GM21619 (cell line): ENCODE measurements around the gene ABCA4.

Experiments used
- ATAC-seq: cut with Tn5 transposase; IDR thresholded peaks from one replicate; pipeline ENCODE4 v1.9.1; 2021; ENCODE audit not compliant: unreplicated experiment

Gene ABCA4

GRCh38 chr1:93988634-93989350, 132.2 kb downstream of the ABCA4 start:
- ATAC-seq, result no peak

GRCh38 chr1:93981274-93981667, 139.7 kb downstream of the ABCA4 start:
- no peak for ATAC-seq

GRCh38 chr1:93980320-93981273, 140.4 kb downstream of the ABCA4 start:
- no peak for ATAC-seq

GRCh38 chr1:93979718-93980319, 141.1 kb downstream of the ABCA4 start:
- no peak for ATAC-seq

GRCh38 chr1:93979040-93979717, 141.8 kb downstream of the ABCA4 start:
- no peak for ATAC-seq

GRCh38 chr1:93977598-93977945, 143.4 kb downstream of the ABCA4 start:
- ATAC-seq, result no peak

- ATAC-seq, result no peak
These were observed 144.0 kb downstream of the ABCA4 start for GRCh38 chr1:93976711-93977597.

GRCh38 chr1:93976291-93976690, 144.7 kb downstream of the ABCA4 start:
- ATAC-seq, result no peak

- no peak for ATAC-seq
These were observed 148.6 kb downstream of the ABCA4 start for GRCh38 chr1:93972341-93972740.

GRCh38 chr1:93969887-93970286, 151.1 kb downstream of the ABCA4 start:
- no peak for ATAC-seq

- no peak for ATAC-seq
These were observed 151.6 kb downstream of the ABCA4 start for GRCh38 chr1:93969371-93969770.

- no peak for ATAC-seq
These were observed 153.6 kb downstream of the ABCA4 start for GRCh38 chr1:93967306-93967705.

GRCh38 chr1:93965888-93966287, 155.1 kb downstream of the ABCA4 start:
- no peak for ATAC-seq

- ATAC-seq, result no peak
These were observed 155.7 kb downstream of the ABCA4 start for GRCh38 chr1:93965256-93965655.

GRCh38 chr1:93964777-93965200, 156.2 kb downstream of the ABCA4 start:
- ATAC-seq, result no peak

GRCh38 chr1:93964096-93964776, 156.7 kb downstream of the ABCA4 start:
- no peak for ATAC-seq

- ATAC-seq, result no peak
These were observed 157.4 kb downstream of the ABCA4 start for GRCh38 chr1:93963585-93963984.

GRCh38 chr1:93961906-93962305, 159.0 kb downstream of the ABCA4 start:
- ATAC-seq, result no peak

GRCh38 chr1:93961443-93961842, 159.5 kb downstream of the ABCA4 start:
- ATAC-seq, result no peak
